SK-N-MC (cell line): Measurements from ENCODE around the gene RABAC1.

Experiments
- EZH2 ChIP-seq: fragments of 200-600 bp; sonication (generic); IDR thresholded peaks from one replicate; pipeline ENCODE4 v1.6.1; 2017; ENCODE audit warnings: antibody characterized with exemption
- POLR2AphosphoS5 ChIP-seq: IDR thresholded peaks from 2 replicates; pipeline ENCODE4 v1.6.1; 2012; ENCODE audit warnings: mild to moderate bottlenecking, low read depth, low read length, borderline replicate concordance

DNA sequence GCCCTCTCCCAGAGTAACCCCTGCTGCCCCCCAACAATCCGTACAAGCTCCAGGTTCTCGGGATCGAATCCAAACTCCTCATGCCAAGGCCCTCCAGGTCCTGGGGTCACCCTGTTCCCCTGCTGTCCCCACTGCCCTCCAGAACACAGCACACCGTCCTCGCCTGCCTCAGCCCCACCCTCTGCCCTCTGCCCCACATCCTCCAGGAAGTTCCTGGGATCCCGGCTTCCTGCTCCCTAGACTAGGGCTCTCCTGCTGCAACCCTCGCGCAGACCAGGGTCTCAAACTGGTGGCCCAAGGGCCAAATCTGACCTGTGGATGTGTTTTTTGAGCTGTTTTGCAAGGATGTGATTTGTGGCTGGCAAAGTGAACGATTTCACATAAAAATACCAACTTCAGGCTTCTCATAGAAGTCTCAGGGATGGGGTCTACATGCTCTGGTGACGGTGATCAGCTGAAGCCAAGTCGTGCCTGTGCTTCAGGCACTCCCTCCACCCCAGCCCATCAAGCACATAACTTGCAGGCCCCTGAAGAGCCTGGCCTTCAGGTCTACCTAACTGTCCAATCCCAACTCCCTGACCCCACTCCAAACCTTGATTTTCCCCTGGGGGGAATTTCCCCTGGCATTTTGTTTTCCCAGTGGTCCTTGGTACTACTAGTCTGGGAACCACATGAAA lies 1.8 kb downstream of the RABAC1 start:
- no peak for TF ChIP-seq EZH2
- no peak for TF ChIP-seq POLR2AphosphoS5
